ENCODE results near the gene ARSD. TPM values are rescaled to one million over a fixed set of nuclear protein-coding genes. Genes with fewer than 3 reads are reported as not detected.

The ARSD gene
- polyA plus RNA-seq, 3 donors, result 19.2 to 28.6 (median 19.7) TPM

GRCh38 chrX:2874222-2875135 lies 54.7 kb downstream of the ARSD start:
- Histone ChIP-seq H3K9ac (ENCODE audit: insufficient read depth, low read length, poor library complexity, severe bottlenecking) (no peak overlapping the region), H3K36me3 (replicated peaks in 1 of 2; ENCODE audit: control insufficient read depth in 1 of 2, insufficient read depth in 2 of 2, low read length in 2 of 2) (no peaks in the 10 kb centered on the region), H3K4me1 (ENCODE audit: control insufficient read depth in 1 of 2, insufficient read depth in 2 of 2, low read length in 2 of 2) (no peaks in the 10 kb centered on the region), H3K27ac (ENCODE audit: low read depth in 1 of 2, low read length in 2 of 2) (no peak overlapping the region), H3K4me2 (replicated peaks; ENCODE audit: extremely low read depth, low read length, poor library complexity, severe bottlenecking) (no peak overlapping the region), H3K27me3 (ENCODE audit: control insufficient read depth in 2 of 2, insufficient read depth in 2 of 2, low read length in 2 of 2) (peaks cover 0 to 2% of the 10 kb centered on the region in 2 donors), H2AFZ (ENCODE audit: insufficient read depth, low read depth, low read length, poor library complexity, severe bottlenecking) (no peak overlapping the region), H3K79me2 (ENCODE audit: insufficient read depth, low read length) (no peaks in the 10 kb centered on the region), H3K9me3 (replicated peaks in 1 of 2; ENCODE audit: control insufficient read depth in 1 of 2, insufficient read depth in 1 of 2, low read length in 2 of 2) (no peaks in the 10 kb centered on the region), H4K20me1 (ENCODE audit: insufficient read depth, low read length) (no peaks in the 10 kb centered on the region), H3K4me3 (replicated peaks in 1 of 3; ENCODE audit: low read depth in 2 of 3, low read length in 3 of 3) (no peak overlapping the region)
- H3K27me3 Mint-ChIP-seq (ENCODE audit: low read depth in 3 of 3), result peaks cover 0 to 15% (median 0%) of the 10 kb centered on the region in 3 donors
- TF ChIP-seq, protein P1, sequence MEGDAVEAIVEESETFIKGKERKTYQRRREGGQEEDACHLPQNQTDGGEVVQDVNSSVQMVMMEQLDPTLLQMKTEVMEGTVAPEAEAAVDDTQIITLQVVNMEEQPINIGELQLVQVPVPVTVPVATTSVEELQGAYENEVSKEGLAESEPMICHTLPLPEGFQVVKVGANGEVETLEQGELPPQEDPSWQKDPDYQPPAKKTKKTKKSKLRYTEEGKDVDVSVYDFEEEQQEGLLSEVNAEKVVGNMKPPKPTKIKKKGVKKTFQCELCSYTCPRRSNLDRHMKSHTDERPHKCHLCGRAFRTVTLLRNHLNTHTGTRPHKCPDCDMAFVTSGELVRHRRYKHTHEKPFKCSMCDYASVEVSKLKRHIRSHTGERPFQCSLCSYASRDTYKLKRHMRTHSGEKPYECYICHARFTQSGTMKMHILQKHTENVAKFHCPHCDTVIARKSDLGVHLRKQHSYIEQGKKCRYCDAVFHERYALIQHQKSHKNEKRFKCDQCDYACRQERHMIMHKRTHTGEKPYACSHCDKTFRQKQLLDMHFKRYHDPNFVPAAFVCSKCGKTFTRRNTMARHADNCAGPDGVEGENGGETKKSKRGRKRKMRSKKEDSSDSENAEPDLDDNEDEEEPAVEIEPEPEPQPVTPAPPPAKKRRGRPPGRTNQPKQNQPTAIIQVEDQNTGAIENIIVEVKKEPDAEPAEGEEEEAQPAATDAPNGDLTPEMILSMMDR (IDR thresholded peaks at IDR 0.05), result no peak
- no peak for DNase-seq
- no peak overlapping the region for H3K27ac Mint-ChIP-seq
- no CpG with 5 or more reads among the region's 5 CpGs for WGBS (ENCODE audit: insufficient coverage)
- no peak overlapping the region for H3K4me3 Mint-ChIP-seq
- H3K4me1 Mint-ChIP-seq, result no peaks in the 10 kb centered on the region
- H3K36me3 Mint-ChIP-seq, result no peaks in the 10 kb centered on the region
- peaks cover 0 to 10% (median 5%) of the 10 kb centered on the region in 7 donors for H3K9me3 Mint-ChIP-seq
- intact Hi-C loops (cut with micrococcal nuclease), result loop anchor here in 1 of 2 donors (10.0 kb wide), 1 partner anchor 160 kb away; no protein-coding TSS in a partner anchor

GRCh38 chrX:2872671-2873277 lies 56.4 kb downstream of the ARSD start:
- Histone ChIP-seq H3K9ac (ENCODE audit: insufficient read depth, low read length, poor library complexity, severe bottlenecking) (no peak overlapping the region), H3K4me1 (ENCODE audit: control insufficient read depth in 1 of 2, insufficient read depth in 2 of 2, low read length in 2 of 2) (no peaks in the 10 kb centered on the region), H3K27ac (ENCODE audit: low read depth in 1 of 2, low read length in 2 of 2) (no peak overlapping the region), H3K4me2 (replicated peaks; ENCODE audit: extremely low read depth, low read length, poor library complexity, severe bottlenecking) (no peak overlapping the region), H3K4me3 (replicated peaks in 1 of 3; ENCODE audit: low read depth in 2 of 3, low read length in 3 of 3) (no peak overlapping the region), H4K20me1 (ENCODE audit: insufficient read depth, low read length) (no peaks in the 10 kb centered on the region), H3K79me2 (ENCODE audit: insufficient read depth, low read length) (no peaks in the 10 kb centered on the region), H3K27me3 (ENCODE audit: control insufficient read depth in 2 of 2, insufficient read depth in 2 of 2, low read length in 2 of 2) (peaks cover 0 to 2% of the 10 kb centered on the region in 2 donors), H2AFZ (ENCODE audit: insufficient read depth, low read depth, low read length, poor library complexity, severe bottlenecking) (no peak overlapping the region), H3K9me3 (replicated peaks in 1 of 2; ENCODE audit: control insufficient read depth in 1 of 2, insufficient read depth in 1 of 2, low read length in 2 of 2) (no peaks in the 10 kb centered on the region), H3K36me3 (replicated peaks in 1 of 2; ENCODE audit: control insufficient read depth in 1 of 2, insufficient read depth in 2 of 2, low read length in 2 of 2) (no peaks in the 10 kb centered on the region)
- intact Hi-C loops (cut with micrococcal nuclease), result loop anchor here in 1 of 2 donors (10.0 kb wide), 1 partner anchor 162 kb away; no protein-coding TSS in a partner anchor
- H3K4me3 Mint-ChIP-seq, result no peak overlapping the region
- no peaks in the 10 kb centered on the region for H3K36me3 Mint-ChIP-seq
- H3K27ac Mint-ChIP-seq, result no peak overlapping the region
- TF ChIP-seq, protein P1 (IDR thresholded peaks at IDR 0.05), result no peak
- H3K27me3 Mint-ChIP-seq (ENCODE audit: low read depth in 3 of 3), result peaks cover 0 to 14% (median 0%) of the 10 kb centered on the region in 3 donors
- H3K4me1 Mint-ChIP-seq, result no peaks in the 10 kb centered on the region
- WGBS (ENCODE audit: insufficient coverage), result no CpG with 5 or more reads among the region's 7 CpGs
- DNase-seq, result no peak
- H3K9me3 Mint-ChIP-seq, result peaks cover 0 to 10% (median 5%) of the 10 kb centered on the region in 7 donors
